ENCODE results near the gene PHLDB2. TPM values are rescaled to one million over a fixed set of nuclear protein-coding genes. Genes with fewer than 3 reads are reported as not detected.
"Not testable (repeated sequence)": the region's sequence is repeated elsewhere in the genome, so short reads cannot be mapped to it uniquely, and the experiment has no call there.

PHLDB2 gene
- 92.9 TPM for polyA plus RNA-seq (2013, experiment 1 of 2; ENCODE audit: insufficient read length)
- polyA plus RNA-seq (2013, experiment 2 of 2; ENCODE audit: insufficient read length) = 131 TPM

DNA sequence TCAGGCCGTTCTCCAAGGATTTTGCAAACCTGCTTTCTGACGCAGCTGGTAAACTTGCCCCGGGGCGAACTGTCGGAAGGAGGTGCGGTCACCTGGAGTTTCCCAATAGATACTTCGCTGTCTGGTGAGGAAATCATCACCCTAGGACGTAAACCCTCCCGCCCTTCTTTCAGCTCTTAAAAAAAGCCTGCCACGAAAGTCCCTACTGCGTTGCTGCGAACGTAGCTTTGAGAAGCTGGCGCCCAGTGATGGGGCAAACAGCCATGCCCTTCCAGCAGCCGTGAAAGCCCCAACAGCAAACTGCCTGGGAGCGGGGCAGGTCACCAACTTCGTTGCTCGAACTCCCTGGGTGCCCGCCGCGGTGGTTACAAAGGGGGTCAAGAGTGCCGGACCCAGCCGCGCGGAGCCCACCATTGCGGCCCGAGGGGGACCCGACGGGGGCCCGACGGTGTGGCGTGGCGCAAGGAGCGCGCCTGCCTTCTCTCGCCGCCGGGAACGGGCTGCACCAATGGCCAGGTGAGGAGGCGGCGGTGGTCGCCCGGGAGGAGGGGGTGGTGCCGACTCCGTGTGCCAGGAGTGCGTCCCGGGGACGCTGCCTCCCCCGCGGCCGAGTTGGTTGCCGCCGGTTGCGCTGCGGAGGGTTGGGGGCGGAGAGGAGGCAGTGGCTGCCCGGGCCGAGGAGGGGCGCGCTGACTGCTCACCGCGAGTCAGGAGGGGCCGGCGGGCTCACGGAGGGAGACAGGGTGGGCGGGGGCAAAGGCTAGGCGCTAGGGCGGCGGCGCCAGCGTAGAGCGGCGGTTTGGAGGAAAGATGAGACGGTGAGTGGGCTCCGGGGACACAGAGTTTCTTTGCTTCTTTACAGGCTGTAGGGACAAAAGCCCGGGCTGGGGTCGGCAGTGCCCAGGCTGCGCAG is at the start of gene PHLDB2:
Gene PHLDB2 (plus strand): TSS at position 205 of the 913 bp plus-strand sequence. CDS start 24,813 bp downstream, outside the sequence.
- peak; percentile 91 for DNase-seq

DNA sequence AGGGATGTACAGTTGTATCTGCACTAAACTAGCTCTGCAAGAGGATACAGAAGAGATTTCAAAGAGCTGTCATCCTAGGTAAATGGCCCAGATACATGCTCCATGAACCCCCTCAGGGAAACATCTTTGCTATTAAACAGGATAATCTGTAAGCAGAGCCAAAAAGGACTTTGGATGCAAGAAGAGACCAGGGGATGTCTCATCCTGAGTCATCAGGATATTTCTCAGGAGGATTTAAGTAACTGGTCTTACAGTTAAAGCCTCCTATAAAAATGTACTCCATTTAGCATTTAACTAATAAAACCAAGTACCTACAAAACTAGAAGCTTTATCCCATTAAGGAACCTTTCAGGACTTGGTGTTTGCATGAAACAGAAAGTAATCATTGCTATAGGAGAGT is 48.2 kb upstream of the PHLDB2 start:
- DNase-seq = peak; percentile 92

DNA sequence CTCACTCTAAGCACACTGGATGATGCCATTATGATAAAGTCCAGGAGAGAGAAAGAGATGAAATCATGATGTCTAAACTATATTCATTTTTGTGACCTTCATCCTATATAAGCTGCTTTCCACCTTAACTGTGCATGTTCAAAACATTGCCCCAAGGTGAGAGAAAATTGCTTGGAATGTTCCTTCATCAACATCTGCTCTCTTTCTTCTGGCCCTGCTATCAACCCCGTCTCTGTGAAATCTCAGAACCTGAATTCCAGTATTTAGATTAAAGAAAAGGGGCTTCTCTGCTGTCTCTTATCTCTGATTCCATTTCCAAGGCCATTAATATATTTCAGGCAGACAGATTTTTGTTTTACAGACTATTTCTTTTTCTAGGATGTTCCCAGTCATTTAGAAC is 47.3 kb upstream of the PHLDB2 start:
- peak; percentile 40 for DNase-seq

DNA sequence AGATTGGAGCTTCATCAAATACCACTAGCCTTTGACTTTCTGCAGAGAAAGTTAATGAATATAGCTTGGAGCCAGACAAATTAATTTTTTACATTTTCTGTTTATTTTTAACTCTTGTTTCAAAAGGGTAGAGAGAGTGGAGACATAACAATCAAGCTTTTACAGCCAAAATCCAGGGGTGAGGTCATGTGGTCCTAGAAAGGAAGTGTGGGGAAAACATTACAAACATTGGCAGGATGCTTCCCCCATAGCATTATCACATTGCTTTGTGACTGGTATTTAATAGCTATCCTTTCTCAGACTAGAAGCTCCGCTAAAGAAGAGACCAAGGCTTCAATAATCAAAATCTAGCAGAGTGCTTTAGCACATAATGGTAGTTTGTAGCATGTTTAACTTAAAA is 46.4 kb upstream of the PHLDB2 start:
- no peak for DNase-seq

DNA sequence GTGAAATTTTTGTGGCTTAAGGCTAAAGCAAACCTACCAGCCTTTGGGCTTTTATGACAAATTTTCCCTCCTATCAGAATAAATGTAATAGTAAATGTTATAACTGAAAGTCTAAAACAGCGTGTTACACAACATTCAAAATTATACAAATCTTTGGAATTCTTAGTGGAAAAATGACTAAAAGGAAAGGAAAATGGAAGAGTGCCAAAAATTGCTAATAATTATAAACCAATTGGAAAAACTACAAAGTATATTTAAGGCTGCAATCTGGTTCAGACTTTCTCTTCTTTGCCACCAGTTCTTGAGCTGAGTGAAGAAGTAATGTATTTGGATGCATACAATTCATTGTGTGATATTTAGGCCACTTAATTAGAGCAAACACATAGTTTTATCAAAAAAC is 45.6 kb upstream of the PHLDB2 start:
- no peak for DNase-seq

DNA sequence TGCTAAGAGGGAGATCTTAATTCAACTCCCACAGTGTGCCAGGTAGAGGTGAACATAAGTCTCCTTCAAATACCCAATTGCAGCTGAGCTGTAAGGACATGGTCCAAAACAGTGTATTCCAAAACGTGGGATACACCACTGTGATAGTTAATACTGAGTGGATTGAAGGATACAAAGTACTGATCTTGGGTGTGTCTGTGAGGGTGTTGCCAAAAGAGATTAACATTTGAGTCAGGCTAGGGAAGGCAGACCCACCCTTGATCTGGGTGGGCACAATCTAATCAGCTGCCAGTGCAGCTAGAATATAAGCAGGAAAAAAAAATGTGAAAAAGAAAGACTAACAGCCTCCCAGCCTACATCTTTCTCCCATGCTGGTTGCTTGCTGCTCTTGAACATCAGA is 45.1 kb upstream of the PHLDB2 start:
- no peak for DNase-seq

DNA sequence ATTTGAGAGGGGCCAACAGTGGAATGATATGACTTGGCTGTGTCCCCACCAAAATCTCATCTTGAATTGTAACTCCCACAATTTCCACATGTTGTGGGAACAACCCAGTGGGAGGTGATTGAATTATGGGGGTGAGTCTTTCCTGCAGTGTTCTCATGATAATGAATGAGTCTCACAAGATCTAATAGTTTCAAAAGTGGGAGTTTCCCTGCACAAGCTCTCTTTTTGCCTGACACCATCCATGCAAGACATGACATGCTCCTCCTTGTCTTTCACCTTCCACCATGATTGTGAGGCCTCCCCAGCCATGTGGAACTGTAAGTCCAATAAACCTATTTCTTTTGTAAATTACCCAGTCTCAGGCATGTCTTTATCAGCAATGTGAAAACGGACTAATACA is 42.3 kb upstream of the PHLDB2 start:
- DNase-seq = not testable (repeated sequence)

DNA sequence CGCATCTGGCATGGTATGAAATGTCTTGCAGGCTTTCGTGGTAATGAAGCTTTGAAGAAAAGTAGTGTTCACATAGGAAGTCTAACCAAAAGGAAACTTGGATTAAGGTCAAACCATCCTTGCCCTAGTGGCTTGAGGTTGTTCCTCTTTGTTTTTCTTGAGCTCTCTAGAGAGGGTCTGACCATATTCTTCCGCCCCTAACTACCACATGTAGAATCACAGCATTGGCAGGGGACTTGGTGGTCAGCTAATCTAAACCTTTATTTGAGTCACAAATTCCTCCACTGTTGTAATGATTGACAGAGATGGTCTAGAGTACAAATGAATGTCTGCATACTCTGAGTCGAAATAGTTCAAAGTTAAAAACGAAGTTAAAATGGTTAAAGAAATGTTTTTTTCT is 39.1 kb upstream of the PHLDB2 start:
- no peak for DNase-seq

DNA sequence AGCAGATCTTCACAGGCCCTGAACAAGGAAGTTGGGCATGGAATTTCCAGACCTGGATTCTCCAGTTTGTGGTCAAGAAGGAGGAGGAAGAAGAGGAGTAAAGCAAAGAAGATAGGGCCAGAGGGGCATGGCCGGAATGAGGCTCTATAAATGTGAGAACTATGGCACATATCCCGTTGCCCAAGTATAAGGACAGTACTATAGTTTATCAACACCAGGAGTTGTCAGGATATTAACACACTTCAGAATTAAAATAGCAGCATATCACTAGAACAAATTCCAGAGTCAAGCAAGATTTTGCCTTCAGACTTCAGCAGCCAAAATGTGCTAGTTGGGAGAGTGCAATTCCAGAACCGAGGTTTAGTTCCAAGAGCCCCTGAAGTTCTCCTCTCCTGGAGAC is 38.4 kb upstream of the PHLDB2 start:
- DNase-seq = no peak

DNA sequence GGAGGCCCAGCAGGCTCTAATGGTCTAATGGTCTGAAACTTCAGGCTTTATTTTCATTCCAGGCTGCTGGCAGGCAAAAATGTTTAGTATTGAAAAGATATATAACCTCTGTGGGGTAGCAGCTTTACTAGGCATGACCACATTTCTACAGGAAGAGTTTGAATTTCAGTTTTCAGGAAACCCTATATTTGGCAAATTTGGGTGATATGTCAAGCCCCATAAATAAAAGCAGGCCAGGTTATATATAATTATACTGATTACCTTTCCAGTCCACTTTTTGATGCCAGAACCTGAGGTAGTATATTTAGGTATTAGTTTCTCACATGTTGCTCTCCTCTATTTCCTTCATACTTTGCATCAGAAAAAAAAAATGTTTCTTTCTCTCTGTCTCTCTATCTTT is 37.2 kb upstream of the PHLDB2 start:
- no peak for DNase-seq

DNA sequence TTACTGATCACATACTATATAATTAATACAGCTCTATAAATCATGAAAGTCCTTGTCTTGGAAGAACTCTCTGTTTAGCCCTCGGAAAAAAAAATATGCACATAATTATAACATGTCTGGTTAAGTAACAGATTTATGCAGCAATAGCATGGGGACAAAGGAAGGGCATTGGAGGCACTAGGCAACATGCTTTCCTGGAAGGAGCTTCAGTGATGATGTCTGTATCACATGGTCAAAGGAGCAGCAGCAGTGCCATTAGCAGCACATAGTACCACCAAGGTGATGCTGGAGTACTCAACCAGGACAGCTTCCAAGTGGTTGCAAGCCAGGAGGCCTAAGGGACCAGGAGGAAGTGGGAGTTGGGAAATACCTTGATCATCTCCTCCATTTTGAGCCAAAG is 36.3 kb upstream of the PHLDB2 start:
- DNase-seq = no peak

DNA sequence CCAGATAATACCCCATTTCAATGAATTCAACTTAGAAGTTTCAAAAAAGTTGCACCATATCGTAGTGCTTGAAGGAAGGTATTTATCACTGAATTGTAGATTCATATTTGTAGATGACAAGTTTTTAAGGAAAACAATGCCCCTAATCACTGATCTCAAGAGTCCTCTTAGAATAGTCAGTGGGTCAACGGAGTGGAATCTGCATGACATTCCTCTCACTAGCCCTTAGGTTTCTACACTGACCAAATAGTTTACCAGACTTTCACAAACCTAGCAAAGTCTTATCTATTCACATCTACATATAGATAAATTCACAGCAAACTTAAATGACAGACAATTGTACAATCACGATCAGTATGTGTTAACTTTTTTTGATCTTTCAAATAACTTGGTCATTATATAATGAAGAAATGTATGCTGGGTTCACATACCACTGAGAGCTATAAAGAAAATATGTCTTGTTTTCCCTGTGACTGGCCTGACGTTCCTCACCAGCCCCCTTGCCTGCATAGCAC is 35.7 kb upstream of the PHLDB2 start:
- peak; percentile 51 for DNase-seq

DNA sequence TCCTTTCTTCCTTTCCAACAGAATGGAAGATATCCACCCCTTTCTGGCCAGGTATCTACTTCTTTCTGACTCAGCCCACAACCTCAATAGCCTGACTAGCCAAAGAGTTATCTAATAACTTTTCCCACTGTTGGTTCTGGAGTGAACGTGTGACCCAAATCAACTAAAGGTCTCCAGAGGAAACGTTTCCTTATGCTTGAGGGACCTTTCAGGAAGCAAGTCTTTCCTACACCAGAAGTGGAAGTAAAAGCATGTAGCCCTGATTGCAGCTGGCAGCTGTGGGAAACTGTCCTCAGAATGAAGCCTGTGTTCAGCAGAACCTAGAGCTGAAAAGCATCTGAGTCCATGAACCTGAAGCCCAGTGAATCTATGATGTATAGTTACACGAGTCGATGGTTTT is 34.7 kb upstream of the PHLDB2 start:
- no peak for DNase-seq

DNA sequence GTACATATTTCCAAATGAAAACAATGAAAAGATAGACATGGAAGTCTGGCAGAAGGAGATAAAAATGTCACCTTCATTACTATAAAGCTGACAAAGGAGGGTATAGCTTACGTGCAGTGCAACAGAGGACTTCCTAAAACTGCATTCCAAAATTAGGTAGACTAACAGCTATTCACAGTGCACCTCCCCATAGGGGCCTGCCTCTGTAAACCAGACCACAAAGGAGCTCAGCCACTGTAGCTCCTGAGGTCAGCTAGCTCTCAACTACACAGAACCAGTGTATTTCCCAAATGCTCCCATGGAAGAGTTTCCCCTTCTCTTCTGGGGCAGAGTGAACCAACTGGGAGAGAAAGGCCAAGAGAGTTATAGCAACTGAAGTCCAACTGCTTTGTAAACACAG is 31.2 kb upstream of the PHLDB2 start:
- DNase-seq = no peak

DNA sequence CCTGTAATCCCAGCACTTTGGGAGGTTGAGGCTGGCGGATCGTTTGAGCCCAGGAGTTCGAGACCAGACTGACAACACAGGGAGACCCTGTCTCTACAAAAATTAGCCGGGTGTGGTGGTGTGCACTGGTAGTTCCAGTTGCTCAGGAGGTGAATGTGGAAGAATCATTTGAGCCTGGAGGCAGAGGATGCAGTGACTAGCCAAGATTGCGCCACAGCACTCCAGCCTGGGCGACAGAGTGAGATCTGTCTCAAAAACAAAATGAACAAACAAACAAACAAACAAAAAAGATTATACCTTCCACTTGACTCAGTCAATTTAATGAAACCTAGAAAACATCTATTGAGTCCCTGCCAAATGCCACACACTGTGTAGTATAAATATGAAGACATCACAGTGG is 30.5 kb upstream of the PHLDB2 start:
- DNase-seq = no peak

DNA sequence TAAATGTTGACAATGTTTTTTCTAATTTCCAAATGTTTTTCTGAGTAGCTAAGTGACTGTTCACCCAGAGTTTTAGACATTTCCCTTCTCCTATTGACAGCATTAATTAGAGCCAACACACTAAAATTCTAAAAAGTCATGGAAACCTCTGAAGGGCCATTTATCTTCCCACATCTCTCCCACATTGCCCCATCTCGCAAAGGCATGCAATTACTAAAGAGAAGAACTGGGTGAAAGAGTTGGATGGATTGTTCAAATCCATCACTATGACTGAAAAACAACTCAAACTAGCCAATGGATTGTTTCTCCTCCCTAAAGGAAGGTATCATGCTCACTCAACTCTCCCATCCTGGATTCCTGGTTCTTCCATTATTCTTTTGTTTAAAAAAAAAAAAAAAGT is 30.0 kb upstream of the PHLDB2 start:
- DNase-seq = no peak

DNA sequence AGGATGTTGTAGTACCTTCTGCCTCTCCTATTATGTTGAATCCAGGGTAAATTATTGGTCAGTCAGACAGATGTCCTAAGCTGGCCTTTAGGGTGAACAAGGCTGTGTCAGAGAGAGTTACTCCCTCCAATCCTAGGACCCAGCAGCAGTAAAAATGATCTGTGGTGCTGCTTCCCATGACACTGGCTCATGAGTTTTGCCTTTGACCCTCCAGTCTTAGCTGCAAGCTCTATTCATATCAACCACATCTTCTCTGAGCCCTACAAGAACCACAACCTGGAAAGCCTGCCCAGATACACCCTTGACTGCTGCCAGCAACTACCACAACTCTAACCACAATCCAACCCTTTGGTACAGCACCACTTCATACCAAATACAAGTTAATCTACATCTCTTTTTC is 27.2 kb upstream of the PHLDB2 start:
- DNase-seq = no peak

DNA sequence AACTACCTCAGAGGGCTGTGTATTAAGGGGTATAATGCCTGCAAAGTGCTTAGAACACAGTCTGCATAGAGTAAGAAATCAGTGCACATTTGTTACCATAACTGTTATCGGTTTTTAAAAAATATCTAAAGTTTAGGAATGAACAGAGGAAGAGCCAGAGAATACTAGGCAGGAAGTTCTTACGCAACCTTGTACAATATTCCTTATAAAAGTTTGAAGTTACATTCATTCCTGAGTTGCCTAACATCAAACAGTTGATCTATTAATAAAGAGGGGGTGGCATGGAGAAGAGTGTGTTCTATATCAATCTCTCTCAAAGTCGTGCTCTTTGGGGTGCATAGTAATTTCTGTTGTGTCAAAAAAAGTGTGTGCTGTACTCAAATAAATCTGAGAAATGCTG is 22.0 kb upstream of the PHLDB2 start:
- DNase-seq = no peak

DNA sequence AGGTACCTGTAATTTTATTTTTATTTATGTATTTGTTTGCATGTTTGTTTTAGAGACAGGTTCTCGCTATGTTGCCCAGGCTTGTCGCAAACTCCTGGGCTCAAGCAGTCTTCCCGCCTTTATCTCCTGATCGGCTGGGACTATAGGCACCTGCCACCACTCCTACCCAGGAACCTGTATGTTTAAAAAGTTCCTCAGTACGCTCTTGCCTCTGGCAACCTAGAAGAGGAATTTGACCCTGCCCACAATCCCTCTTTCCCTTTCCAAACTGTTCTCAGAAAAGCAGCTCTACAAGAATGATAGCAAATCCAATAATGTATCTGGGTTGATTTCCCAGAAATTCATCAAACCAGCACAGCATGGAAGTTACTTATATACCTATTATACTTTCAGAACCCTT is 20.9 kb upstream of the PHLDB2 start:
- DNase-seq = no peak

DNA sequence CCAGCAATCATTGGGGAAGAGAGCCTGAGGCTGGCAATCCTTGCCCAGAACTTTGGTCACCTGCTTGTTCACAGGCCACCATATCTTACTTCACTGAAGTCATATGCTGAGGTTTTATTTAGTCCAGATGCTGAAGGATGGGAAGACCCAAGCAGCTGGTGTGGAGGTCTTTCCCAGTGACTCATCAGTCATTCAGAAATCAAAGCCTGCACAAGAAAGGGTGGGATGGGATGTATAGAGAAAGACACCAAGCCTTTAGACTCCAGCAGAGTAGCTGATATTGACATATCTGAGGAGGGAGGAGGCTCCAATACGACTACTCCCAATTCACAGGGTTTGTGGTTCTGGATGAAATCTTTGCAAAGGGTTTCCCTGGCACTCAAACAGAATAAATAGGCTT is 13.0 kb upstream of the PHLDB2 start:
- peak; percentile 75 for DNase-seq

DNA sequence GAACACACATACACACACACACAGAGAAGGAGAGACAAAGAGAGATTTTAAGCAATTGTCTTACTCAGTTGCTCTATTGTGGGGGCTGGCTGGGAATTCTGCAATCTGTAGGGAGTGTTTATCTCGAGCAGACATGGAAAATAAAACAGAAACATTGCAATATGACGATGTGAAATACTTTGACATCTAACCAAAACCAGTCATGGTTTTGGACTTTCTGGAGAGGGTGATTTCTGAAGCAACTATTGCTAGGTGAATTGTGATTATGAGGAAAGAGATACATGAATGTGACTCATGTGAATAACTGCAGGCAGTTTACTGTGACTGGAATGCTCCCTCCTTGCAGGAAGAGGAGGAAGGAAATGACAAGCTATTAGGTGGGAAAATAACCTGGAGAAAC is 12.3 kb upstream of the PHLDB2 start:
- DNase-seq = peak; percentile 76

DNA sequence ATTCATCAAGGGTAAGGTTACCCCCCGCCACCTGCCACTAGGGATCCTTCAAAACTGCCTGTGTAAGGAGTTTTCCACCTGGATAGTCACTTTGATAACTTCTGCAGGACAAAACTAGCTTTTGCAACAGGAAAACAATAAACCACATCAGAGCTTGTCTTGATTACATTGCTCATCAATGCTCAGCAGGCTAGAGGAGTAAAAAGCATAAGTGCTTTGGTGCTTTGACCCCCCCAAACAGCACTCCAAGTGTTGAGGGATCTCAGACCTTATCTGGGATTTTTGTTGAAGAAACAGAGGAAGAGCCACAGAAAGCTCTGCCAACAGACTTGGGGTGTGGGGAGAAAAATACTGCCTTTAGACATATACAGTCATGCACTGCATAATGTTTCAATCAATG is 10.8 kb upstream of the PHLDB2 start:
- DNase-seq = no peak

DNA sequence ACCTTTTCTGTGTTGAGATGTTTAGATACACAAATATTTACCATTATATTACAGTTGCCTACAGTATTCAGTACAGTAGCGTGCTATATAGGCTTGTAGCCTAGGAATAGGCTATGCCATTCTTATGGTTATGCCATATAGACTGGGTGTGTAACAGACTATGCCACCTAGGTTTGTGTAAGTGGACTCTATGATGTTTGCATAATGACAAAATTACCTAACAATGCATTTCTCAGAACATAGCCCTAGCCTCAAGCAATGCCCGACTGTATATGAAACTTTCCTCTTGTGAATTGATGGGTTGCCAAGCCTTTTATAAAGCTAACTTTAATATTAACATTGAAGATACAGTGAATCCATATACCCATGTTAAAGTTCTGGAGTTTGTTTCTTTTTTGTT is 10.3 kb upstream of the PHLDB2 start:
- no peak for DNase-seq

DNA sequence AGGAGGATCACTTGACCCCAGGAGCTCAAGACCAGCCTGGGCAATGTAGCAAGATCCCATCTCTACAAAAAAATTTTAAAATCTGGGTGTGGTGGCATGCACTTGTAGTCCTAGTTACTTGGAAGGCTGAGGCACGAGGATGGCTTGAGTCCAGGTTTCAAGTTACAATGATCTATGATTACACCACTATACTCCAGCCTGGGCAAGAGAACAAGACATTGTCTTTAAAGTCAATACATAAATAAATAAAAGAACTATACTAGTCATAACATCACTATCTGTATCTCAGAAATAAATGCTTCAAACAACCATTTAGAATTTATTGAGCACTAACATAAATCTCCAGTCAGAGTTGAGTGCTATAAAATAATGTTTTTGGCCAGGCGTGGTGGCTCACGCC is 8.5 kb upstream of the PHLDB2 start:
- peak; percentile 40 for DNase-seq

Data from fibroblast of skin of back (primary cell).